IPS-18a (cell line): Measurements from ENCODE around the gene CTTN.

Experiments used
- H3K27ac ChIP-seq: one replicate; pipeline ENCODE4 v1.5.1; 2013; ENCODE audit warnings: low read length
- H3K27me3 ChIP-seq: one replicate; pipeline ENCODE4 v1.6.1; 2013; ENCODE audit warnings: mild to moderate bottlenecking, low read length; ENCODE audit not compliant: control insufficient read depth, insufficient read depth
- H3K36me3 ChIP-seq: one replicate; pipeline ENCODE4 v1.6.1; 2013; ENCODE audit warnings: low read depth, low read length; ENCODE audit not compliant: control insufficient read depth
- H3K4me1 ChIP-seq: one replicate; pipeline ENCODE4 v1.6.1; 2013; ENCODE audit warnings: low read depth, low read length; ENCODE audit not compliant: control insufficient read depth
- H3K4me3 ChIP-seq: one replicate; pipeline ENCODE4 v1.5.1; 2013; ENCODE audit warnings: low read length
- H3K9ac ChIP-seq: one replicate; pipeline ENCODE4 v1.6.1; 2013; ENCODE audit warnings: mild to moderate bottlenecking, low read length, moderate library complexity
- H3K9me3 ChIP-seq: one replicate; pipeline ENCODE4 v1.6.1; 2013; ENCODE audit warnings: low read depth, low read length; ENCODE audit not compliant: control insufficient read depth

CTTN gene

GRCh38 chr11:70422692-70423522 lies 24.6 kb downstream of the CTTN start:
- peaks cover 64% of the 10 kb centered on the region for H3K36me3 ChIP-seq
- no peak overlapping the region for H3K27ac ChIP-seq
- no peaks in the 10 kb centered on the region for H3K9me3 ChIP-seq
- no peaks in the 10 kb centered on the region for H3K4me1 ChIP-seq
- H3K4me3 ChIP-seq, result no peak overlapping the region
- H3K9ac ChIP-seq, result no peak overlapping the region
- H3K27me3 ChIP-seq, result no peaks in the 10 kb centered on the region

- no peaks in the 10 kb centered on the region for H3K27me3 ChIP-seq
- peaks cover 61% of the 10 kb centered on the region for H3K36me3 ChIP-seq
- no peaks in the 10 kb centered on the region for H3K4me1 ChIP-seq
- H3K27ac ChIP-seq, result no peak overlapping the region
- no peak overlapping the region for H3K4me3 ChIP-seq
- H3K9ac ChIP-seq, result no peak overlapping the region
- no peaks in the 10 kb centered on the region for H3K9me3 ChIP-seq
Measured at GRCh38 chr11:70423523-70424505, 25.5 kb downstream of the CTTN start.

GRCh38 chr11:70424765-70425344 lies 26.5 kb downstream of the CTTN start:
- H3K27me3 ChIP-seq, result no peaks in the 10 kb centered on the region
- no peak overlapping the region for H3K9ac ChIP-seq
- no peak overlapping the region for H3K27ac ChIP-seq
- H3K9me3 ChIP-seq, result no peaks in the 10 kb centered on the region
- H3K4me1 ChIP-seq, result no peaks in the 10 kb centered on the region
- H3K36me3 ChIP-seq, result peaks cover 60% of the 10 kb centered on the region
- H3K4me3 ChIP-seq, result no peak overlapping the region

- Histone ChIP-seq H3K36me3 (peaks cover 61% of the 10 kb centered on the region), H3K4me3 (no peak overlapping the region), H3K4me1 (no peaks in the 10 kb centered on the region), H3K27me3 (no peaks in the 10 kb centered on the region), H3K27ac (no peak overlapping the region), H3K9ac (no peak overlapping the region), H3K9me3 (no peaks in the 10 kb centered on the region)
Measured at GRCh38 chr11:70427436-70427835, 29.1 kb downstream of the CTTN start.

GRCh38 chr11:70428701-70429427 lies 30.5 kb downstream of the CTTN start:
- Histone ChIP-seq H3K4me1 (no peaks in the 10 kb centered on the region), H3K9ac (no peak overlapping the region), H3K27ac (no peak overlapping the region), H3K4me3 (no peak overlapping the region), H3K36me3 (peaks cover 70% of the 10 kb centered on the region), H3K9me3 (no peaks in the 10 kb centered on the region), H3K27me3 (no peaks in the 10 kb centered on the region)

GRCh38 chr11:70429428-70429705 lies 31.0 kb downstream of the CTTN start:
- Histone ChIP-seq H3K27ac (no peak overlapping the region), H3K9ac (no peak overlapping the region), H3K36me3 (peaks cover 75% of the 10 kb centered on the region), H3K27me3 (no peaks in the 10 kb centered on the region), H3K9me3 (no peaks in the 10 kb centered on the region), H3K4me3 (no peak overlapping the region), H3K4me1 (no peaks in the 10 kb centered on the region)

GRCh38 chr11:70429724-70430521 lies 31.6 kb downstream of the CTTN start:
- Histone ChIP-seq H3K9ac (no peak overlapping the region), H3K27ac (no peak overlapping the region), H3K27me3 (no peaks in the 10 kb centered on the region), H3K36me3 (peaks cover 76% of the 10 kb centered on the region), H3K9me3 (no peaks in the 10 kb centered on the region), H3K4me1 (no peaks in the 10 kb centered on the region), H3K4me3 (no peak overlapping the region)

- Histone ChIP-seq H3K36me3 (peaks cover 76% of the 10 kb centered on the region), H3K27me3 (no peaks in the 10 kb centered on the region), H3K27ac (no peak overlapping the region), H3K9me3 (no peaks in the 10 kb centered on the region), H3K9ac (no peak overlapping the region), H3K4me3 (no peak overlapping the region), H3K4me1 (no peaks in the 10 kb centered on the region)
Measured at GRCh38 chr11:70430671-70431574, 32.6 kb downstream of the CTTN start.

- Histone ChIP-seq H3K36me3 (peaks cover 82% of the 10 kb centered on the region), H3K4me1 (no peaks in the 10 kb centered on the region), H3K9ac (no peak overlapping the region)
Measured at GRCh38 chr11:70431611-70432010, 33.3 kb downstream of the CTTN start.

GRCh38 chr11:70432065-70432464 lies 33.7 kb downstream of the CTTN start:
- H3K4me1 ChIP-seq, result no peaks in the 10 kb centered on the region
- H3K27me3 ChIP-seq, result no peaks in the 10 kb centered on the region
- H3K9me3 ChIP-seq, result no peaks in the 10 kb centered on the region
- H3K9ac ChIP-seq, result no peak overlapping the region
- H3K27ac ChIP-seq, result no peak overlapping the region
- peaks cover 84% of the 10 kb centered on the region for H3K36me3 ChIP-seq
- H3K4me3 ChIP-seq, result no peak overlapping the region

More at GRCh38 chr11:70431611-70432010, 33.3 kb downstream of the CTTN start:
- Histone ChIP-seq H3K9me3 (no peaks in the 10 kb centered on the region), H3K27me3 (no peaks in the 10 kb centered on the region), H3K27ac (no peak overlapping the region), H3K4me3 (no peak overlapping the region)
